ENCODE data around the gene MYADM.

Gene MYADM

DNA sequence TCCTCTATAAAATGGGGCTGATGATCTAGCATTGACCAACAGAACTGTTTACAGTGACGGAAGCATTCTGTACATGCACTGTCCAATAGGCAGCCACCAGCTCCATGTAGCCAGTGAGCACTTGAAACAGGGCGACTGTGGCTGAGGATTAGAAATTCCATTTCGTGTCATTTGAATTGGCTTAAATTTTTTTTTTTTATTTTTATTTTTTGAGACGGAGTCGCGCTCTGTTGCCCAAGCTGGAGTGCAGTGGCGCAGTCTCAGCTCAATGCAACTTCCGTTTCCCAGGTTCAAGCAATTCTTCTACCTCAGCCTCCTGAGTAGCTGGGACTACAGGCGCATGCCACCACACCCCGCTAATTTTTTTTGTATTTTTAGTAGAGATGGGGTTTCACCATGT is 17.4 kb downstream of the MYADM start:
- DNase-seq (ENCODE audit: low read depth): no peak

DNA sequence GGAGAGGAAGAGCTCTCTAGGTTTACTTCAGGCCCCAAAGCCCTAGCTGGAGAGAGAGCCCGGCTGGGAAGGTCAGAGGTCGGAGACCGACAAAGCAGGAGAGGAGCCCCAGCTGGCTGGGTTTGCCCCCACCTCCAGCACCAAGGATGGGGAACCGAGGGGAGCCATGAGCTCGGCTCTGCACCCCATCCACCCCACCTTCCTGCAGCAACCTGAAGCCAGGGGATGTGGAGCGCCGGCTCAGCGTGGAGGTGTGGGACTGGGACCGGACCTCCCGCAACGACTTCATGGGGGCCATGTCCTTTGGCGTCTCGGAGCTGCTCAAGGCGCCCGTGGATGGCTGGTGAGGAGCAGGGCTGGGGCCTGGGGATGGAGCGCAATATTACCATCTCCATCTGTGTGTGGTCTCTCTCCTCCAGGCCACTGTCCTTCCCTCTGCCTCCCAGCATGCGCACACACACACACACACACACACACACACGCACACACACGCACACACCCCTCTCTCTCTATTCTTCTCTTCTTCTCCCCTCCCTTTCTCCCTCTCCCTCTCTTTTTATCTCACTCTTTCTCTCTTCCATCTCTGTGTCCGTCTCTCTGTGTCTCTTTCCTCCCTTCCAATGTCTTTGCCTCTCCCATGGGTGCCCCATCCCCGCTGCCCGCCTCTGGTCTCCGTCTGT is 24.8 kb downstream of the MYADM start:
- no peak for DNase-seq (ENCODE audit: low read depth)

DNA sequence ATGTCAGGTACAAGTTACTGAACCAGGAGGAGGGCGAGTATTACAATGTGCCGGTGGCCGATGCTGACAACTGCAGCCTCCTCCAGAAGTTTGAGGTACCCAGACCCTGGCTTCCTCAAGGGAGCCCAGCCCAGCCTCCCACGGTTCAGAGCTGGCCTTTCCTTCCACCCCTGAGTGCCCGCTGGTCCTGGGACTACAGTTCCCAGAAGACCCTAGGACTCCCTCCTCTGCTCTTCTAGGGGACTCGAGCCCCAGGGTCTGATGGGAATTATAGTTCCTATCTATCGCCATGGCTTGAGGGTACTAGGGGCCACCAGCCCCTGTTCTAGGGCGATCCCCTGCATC is 25.3 kb downstream of the MYADM start:
- DNase-seq (ENCODE audit: low read depth): no peak

DNA sequence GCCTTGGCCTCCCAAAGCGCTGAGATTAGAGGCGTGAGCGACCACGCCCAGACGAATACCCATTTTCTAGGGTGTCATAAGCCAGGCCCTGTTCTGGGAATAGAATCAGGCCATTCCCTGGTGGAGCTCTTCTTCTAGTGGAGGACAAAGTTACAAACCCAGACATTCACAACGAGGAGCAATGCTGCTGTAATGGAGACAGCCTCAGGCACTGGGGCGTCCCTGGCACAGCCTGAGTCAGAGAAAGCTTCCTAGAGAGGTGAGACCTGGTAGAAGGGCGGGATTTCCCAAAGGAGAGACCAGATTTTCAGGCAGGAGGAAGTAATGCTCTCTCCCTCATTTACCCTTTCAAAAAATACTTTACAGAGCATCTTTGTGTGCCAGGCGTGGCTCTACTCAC is 27.0 kb downstream of the MYADM start:
- DNase-seq (ENCODE audit: low read depth): no peak

DNA sequence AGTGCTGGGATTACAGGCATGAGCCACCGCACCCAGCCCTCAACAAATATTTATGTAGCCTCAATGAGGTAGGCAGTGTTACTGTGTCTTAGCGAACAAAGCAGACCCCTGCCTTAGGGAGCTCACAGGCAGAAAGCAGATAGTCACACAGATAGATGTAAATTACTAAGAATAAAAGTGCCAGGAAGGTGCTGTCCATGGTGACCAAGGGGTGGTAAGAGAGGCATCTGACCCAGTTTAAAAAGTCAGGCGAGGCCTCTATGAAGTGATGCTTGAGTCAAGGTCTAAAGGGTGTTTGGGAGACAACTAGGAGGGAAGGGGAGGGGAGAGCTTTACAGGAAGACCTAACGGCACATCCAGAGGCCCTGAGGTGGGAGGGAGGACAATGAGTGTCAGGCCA is 29.0 kb downstream of the MYADM start:
- DNase-seq (ENCODE audit: low read depth): no peak

DNA sequence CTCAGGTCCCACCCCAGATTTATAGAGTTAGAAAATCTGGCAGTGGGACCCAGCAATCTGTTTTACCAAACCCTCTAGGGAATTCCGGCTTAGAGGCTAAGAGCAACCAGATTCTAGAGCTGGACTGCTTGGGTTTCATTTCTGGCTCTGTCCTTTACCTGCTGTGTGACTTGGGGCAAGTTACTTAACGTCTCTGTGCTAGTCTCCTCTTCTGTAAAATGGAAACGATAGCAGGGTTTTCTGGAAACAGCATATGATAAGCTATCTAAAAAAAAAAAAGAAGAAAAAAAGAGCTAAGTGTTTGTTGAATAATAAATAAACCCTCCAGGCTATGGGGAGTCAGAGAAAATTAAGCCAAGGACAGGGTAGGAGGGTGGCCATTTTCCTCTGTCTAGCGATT is 29.8 kb downstream of the MYADM start:
- DNase-seq (ENCODE audit: low read depth): no peak

DNA sequence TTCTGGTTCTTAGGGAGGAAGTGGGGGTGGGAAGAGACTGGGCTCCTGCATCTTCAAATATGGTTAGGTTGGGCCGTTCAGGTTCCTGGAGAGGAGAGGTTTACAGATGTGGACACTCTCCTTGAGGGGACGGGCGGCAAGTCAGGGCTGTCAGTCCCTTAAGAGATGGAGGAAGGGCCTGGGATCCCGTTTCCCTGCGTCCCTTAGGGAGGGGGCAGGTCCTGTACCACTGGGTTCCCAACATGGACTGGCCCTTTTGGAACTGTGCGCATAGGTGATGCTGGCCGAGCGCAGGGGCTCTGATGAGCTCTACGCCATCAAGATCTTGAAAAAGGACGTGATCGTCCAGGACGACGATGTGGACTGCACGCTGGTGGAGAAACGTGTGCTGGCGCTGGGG is 30.5 kb downstream of the MYADM start:
- DNase-seq (ENCODE audit: low read depth): no peak

DNA sequence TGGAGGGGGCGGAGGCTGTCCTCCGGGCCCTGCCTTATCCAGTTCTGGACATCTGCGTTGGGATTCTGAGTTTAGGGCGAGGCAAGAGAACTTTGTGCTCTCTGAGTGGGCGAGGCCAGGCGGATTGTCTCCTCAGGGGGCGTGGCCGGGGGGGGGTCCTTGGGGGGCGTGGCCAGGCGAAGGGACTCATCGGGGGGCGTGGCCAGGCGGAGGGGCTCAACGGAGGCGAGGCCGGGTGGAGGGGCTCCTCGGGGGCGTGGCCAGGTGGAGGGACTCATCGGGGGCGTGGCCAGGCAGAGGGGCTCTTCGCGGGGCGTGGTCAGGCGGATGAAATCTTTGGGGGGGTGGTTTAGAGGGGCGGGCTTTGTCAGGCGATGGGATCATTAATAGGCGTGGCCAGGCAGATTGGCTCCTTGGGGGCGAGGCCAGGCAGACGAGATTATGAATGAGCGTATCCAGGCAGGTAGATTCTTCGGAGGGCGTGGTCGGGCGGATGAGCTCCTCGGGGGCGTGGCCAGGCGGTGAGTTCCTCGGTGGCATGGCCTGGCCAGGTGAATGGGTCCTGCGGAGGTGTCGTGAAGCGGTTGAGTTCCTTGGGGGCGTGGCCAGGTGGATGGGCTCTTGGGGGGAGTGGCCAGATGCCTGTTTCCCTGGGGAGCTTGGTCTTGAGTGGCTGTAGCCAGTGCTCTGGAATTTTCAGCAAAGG is 31.1 kb downstream of the MYADM start:
- DNase-seq (ENCODE audit: low read depth): no peak

DNA sequence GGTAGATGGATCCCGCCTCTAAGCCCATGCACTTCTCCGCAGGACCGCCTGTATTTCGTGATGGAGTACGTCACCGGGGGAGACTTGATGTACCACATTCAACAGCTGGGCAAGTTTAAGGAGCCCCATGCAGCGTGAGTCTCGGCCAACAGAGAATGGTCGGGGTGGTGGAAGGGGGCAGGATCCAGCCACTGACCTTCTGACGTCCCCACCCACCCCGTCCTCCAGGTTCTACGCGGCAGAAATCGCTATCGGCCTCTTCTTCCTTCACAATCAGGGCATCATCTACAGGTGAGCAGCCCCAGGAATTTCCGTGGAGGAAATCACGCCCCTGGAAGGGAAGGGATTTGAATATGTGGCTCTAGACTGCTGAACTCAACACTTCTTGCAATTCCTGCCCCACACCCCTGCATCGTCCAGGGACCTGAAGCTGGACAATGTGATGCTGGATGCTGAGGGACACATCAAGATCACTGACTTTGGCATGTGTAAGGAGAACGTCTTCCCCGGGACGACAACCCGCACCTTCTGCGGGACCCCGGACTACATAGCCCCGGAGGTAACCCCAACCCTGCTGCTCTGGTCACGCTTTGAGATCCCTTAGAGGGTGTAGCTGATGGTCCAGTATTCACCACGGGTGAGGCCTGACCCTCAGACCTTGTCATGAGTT is 32.6 kb downstream of the MYADM start:
- DNase-seq (ENCODE audit: low read depth): no peak

DNA sequence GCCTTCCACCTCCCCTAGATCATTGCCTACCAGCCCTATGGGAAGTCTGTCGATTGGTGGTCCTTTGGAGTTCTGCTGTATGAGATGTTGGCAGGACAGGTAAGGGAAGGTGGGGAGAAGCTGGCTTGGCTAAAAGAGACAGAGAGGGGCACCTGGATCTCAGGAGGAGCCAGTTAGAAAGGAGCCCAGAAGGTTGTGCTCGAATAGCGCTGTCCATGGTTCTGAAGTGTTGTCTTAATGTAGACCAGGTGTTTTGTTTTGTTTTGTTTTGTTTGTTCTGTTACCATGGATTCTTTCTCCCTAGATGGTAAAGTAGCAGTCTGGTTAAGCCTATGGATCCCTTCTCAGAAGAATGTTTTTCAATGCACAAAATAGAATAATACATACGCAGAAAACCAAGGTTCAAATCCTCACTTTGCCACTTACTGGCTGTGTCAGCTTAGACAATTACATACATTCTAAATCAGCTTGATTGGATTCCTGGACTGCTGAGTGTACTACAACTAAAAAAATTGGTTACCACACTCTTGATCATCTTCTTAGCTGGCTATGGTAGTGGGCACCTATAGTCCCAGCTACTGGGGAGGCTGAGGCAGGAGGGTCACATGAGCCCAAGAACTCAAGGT is 35.5 kb downstream of the MYADM start:
- no peak for DNase-seq (ENCODE audit: low read depth)

DNA sequence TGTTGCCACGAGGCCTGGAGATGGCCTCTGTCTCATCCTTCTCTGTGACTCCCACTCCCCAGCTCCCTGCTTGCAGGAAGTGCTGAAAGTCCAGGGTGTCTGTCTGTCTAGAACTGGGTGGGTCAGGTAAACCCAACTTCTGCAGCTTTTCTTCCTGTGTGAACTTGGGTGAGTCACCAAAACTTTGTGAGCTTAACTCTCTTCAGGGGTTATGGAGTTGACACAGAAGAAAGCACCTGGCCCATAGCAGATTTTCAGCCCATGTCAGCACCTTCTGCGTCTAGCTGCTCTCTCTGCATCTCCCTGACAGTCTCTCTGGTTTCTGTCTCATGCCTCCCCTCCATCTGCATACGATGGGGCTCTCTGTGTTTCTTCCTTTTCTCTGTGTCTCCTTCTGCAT is 37.2 kb downstream of the MYADM start:
- DNase-seq (ENCODE audit: low read depth): no peak

DNA sequence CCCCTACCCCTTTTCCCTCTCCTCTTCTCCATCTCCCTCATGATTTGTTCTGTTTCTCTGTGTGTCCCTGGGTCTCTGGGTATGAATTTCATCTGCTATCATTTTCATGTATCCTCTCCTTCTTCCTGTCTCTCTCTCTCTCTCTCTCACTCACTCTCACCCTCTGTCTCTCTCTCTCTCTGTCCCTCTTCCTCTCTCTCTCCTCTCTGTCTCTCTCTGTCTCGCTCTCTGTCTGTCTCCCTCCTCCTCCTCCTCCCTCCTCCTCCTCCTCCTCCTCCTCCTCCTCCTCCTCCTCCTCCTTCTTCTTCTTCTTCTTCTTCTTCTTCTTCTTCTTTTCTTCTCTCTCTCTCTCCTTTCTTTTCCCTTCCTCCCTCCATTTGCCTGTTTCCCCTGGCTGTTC is 38.1 kb downstream of the MYADM start:
- no peak for DNase-seq (ENCODE audit: low read depth)

DNA sequence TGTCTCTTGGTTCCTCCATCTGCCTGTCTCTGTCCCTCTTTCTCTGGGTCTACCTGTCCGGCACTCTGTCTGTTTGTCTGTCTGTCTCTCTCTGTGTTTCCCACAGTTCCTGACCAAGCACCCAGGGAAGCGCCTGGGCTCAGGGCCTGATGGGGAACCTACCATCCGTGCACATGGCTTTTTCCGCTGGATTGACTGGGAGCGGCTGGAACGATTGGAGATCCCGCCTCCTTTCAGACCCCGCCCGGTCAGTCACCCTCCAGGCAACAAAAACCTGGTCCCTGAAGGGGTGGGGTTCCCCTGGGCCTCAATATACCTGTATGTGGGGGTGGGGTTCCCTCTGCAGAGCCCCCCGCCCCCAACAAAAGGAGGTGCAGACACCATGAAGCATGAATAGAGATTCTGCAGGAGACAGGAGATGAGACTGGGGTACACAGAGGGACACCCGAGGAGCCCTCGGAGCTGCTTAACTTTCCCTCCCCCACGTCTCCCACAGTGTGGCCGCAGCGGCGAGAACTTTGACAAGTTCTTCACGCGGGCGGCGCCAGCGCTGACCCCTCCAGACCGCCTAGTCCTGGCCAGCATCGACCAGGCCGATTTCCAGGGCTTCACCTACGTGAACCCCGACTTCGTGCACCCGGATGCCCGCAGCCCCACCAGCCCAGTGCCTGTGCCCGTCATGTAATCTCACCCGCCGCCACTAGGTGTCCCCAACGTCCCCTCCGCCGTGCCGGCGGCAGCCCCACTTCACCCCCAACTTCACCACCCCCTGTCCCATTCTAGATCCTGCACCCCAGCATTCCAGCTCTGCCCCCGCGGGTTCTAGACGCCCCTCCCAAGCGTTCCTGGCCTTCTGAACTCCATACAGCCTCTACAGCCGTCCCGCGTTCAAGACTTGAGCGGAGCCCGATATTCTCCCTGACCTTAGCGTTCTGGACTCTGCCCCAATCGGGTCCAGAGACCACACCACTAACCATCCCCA is 38.8 kb downstream of the MYADM start:
- no peak for DNase-seq (ENCODE audit: low read depth)

DNA sequence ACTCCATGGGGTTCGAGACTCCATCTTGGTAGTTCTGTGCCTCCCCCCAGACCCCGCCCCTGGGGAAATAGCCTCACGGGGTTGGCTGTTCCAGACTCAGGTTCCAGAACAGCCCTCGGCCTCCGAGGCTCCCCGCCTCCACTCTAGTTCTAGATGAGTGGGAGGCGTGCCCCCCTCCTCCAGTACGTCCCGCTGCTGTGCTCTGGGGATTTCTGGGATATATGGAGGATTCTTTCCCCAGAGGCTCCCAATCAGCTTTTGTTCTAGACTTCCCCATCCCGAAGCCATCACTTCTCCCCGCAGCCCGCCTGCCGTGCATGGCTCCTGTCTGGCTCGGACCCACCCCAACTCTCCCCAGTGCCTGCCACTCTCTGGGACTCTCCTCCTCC is 39.5 kb downstream of the MYADM start:
- DNase-seq (ENCODE audit: low read depth): no peak

DNA sequence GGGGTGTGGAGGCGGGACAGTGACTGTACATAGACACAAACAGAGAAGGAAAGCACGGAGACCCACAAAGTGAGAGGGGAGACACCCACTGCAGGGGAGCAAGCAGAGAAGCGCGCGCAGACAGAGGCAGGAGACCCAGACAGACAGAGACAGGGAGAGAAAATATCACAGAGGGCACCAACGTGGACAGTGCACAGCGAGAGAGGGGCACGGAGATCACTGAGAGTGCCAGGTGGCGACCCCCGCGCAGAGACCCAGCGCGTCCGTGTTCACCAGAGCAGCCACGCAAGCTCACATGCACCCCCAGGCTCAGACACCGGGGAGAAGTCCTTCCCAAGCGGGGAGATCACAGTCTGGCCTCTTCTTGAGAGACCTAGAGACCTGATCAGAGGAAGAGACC is 40.0 kb downstream of the MYADM start:
- DNase-seq (ENCODE audit: low read depth): no peak

DNA sequence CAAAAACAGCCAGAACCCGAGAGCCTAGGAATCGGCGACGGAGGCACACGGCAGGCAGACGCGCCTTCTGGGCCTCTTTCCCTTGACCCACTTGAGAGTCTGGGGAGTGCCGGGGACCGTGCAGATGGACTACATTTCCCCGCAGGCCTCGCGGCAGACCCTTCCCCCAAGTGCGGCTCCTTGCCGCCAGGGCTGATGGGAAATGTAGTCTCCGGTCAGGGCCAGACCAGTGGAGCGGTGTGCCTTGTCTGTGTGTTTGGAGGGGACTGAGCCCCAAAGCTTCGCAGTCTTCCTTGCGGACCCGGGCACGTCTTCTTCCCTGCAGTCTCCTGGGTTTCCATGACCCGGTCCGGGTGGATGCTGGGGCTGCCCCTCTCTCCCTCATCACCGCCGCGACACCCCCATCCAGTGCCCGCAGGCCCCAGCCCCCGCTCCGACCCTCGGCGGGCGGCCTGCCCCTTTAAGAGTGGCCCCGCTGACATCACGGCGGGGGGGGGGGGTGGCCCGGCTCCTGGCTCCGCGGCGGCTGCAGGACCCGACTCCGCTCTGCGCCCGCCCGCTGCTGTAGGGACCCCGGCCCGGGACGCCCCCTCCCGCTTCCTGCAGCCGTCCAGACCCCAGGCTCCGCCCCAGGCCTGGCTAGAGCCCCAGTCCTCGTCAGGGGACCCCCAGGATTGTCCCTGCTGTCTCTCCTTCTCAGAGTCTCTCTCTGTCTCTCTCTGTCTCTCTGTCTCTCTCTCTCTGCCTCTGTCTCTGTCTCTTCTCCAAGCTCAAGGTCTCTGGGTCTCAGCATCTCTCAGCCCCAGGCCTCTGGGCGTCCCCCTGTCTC is 40.6 kb downstream of the MYADM start:
- no peak for DNase-seq (ENCODE audit: low read depth)

DNA sequence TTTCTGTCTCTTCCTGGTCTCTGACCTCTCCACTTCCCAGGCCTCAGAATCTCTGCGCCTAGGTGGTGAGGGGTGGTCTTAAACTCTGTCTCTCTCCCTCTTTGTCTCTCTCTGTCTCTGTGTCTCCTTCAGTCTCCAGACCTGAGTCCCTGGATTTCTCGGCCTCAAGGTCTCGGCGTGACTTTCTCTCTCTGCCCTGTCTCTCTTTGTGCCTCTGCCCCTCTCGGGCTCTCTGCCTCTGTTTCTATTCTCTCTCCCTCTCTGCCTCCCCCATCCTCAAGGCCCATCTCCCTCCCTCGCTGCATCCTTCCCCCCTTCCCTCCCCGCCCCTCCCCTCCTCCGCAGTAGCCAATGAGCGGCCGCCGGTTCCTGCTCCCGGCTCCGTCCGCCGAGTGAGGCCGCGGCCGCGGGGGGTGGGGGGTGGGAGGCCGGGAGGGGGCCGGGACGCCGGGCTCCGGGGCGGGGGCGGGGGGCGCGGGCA is 41.3 kb downstream of the MYADM start, which contains the start of gene CACNG7:
Gene CACNG7, plus strand, starts transcription at position 344 of the 481 bp plus-strand sequence. CDS start 3,554 bp downstream, outside the sequence.
- no peak for DNase-seq (ENCODE audit: low read depth)

DNA sequence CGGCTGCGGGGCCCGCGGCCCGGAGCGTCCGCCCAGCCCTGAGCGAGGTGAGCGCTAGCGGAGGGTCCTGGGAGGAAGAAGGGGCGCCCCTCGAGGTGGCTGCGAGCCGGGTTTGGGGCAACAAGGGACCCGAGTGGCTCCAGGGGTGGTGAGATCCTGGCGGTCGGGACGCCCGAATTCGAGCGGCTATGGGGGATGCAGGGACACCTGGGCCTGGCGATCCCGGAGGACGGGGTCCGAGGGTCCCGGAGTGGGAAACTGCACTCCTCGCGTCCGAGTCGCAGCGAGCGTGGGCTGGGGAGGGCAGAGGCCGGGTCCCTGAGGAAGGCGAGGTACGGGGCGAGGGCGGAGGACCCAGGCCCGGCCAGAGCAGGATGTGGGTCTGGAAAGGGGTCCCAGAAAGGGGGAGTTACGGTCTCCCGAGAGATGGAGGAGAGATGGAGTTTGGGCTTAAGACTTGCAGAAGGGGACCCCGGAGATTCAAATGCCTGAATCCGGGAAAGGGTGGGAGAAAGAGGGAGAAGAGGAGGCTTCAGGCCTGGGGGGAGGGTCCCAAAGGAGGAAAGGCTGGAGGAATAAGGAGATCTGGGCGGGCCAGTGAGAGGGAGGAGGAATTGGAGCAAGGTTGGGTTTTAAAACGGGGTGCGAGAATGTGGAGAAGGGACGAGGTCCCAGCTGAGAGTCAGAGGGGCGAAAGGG is 41.9 kb downstream of the MYADM start:
- DNase-seq (ENCODE audit: low read depth): no peak

DNA sequence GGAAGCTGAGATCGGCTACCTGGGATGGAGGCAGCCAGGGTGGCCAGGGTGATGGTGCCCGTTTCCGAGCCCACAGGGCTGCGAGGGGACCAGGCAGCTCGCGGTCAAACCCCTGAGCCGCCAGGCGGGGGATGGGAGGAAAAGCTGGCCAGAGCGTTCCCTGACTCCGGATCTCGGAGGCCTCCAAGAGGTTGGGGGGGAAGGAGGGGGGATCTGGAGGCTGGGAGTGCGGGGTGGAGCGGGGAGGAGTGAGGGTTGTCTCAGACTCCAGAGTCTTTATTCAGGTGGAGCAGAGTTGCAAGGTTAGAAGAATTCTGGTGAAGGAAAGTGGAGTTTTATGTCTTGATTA is 42.5 kb downstream of the MYADM start:
- DNase-seq (ENCODE audit: low read depth): no peak

DNA sequence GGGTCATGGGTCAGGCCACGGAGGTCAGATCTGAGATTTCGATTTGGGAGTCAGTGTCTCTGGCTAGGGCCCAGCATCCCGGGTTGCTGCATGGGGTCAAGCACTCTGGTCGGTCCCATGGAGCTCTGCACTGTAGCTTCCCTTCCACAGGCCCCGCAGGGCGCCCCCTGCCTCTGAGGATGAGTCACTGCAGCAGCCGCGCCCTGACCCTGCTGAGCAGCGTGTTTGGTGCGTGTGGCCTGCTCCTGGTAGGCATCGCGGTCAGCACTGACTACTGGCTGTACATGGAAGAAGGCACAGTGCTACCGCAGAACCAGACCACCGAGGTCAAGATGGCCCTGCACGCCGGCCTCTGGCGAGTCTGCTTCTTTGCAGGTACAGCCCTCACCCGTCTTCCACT is 45.0 kb downstream of the MYADM start:
- DNase-seq (ENCODE audit: low read depth): no peak

All from GM04504 (cell line).